Activated CD8-positive, alpha-beta T cell treated with anti-CD3 and anti-CD28 coated beads for 36 hours (primary cell): ENCODE data around the gene CADPS. TPM values are rescaled to one million over a fixed set of nuclear protein-coding genes. Genes with fewer than 3 reads are reported as not detected.

Experiments used
- ATAC-seq: fragments of 200-7000 bp; cut with Tn5 transposase; one replicate; pipeline ENCODE4 v1.10.0; 2021; ENCODE audit warnings: mild to moderate bottlenecking, moderate library complexity
- CTCF ChIA-PET: fragments of 350-600 bp; sonication (Branson Sonifier 250); formaldehyde crosslinking; loops from one replicate; lab custom pipeline; 2021; ENCODE audit warnings: antibody characterized with exemption; lab: Charles Lee
- POLR2A ChIA-PET: fragments of 350-600 bp; sonication (Branson Sonifier 250); formaldehyde crosslinking; loops from one replicate; lab custom pipeline; 2021; ENCODE audit warnings: antibody characterized with exemption; lab: Charles Lee
- DNase-seq: peaks from one replicate; pipeline ENCODE4 v3.0.0-alpha.2; 2020
- H3K27ac Mint-ChIP-seq: one replicate; pipeline ENCODE4 v1.8.0; 2021; ENCODE audit warnings: mild to moderate bottlenecking, mixed read lengths
- H3K27me3 Mint-ChIP-seq: one replicate; pipeline ENCODE4 v1.8.0; 2021; ENCODE audit warnings: mixed read lengths
- H3K36me3 Mint-ChIP-seq: one replicate; pipeline ENCODE4 v1.8.0; 2021; ENCODE audit warnings: low read depth, mixed read lengths
- H3K4me1 Mint-ChIP-seq: one replicate; pipeline ENCODE4 v1.8.0; 2021; ENCODE audit warnings: low read depth, mixed read lengths
- H3K4me3 Mint-ChIP-seq: one replicate; pipeline ENCODE4 v1.8.0; 2021; ENCODE audit warnings: mild to moderate bottlenecking, moderate library complexity, mixed read lengths
- H3K9me3 Mint-ChIP-seq: one replicate; pipeline ENCODE4 v1.8.0; 2021; ENCODE audit warnings: mixed read lengths
- CTCF ChIP-seq: fragments of 200-600 bp; IDR thresholded peaks from one replicate; pipeline ENCODE4 v1.8.0; 2022; ENCODE audit warnings: antibody characterized with exemption, mild to moderate bottlenecking
- intact Hi-C: fragments of 100-400 bp; cut with micrococcal nuclease; formaldehyde crosslinking; loops from one replicate; pipeline ENCODE4 v1.10.0; 2022
- total RNA-seq, 2 experiments: library from RNA; stranded (reverse); gene quantifications; one replicate each; pipeline ENCODE4 v1.2.3, GENCODE V29; 2021

CADPS gene
- total RNA-seq, 2 experiments from 2014 or later: not detected

GRCh38 chr3:62895901-62896300 lies 20.7 kb upstream of the CADPS start:
- intact Hi-C loops: no loop called here
- DNase-seq: no peak
- CTCF ChIA-PET: no interaction called here
- H3K36me3 Mint-ChIP-seq: no peaks in the 10 kb centered on the region
- H3K4me3 Mint-ChIP-seq: no peak overlapping the region
- H3K9me3 Mint-ChIP-seq: no peaks in the 10 kb centered on the region
- ATAC-seq: no peak
- no peak for TF ChIP-seq CTCF
- no peaks in the 10 kb centered on the region for H3K27me3 Mint-ChIP-seq
- H3K4me1 Mint-ChIP-seq: no peaks in the 10 kb centered on the region
- POLR2A ChIA-PET: no interaction called here
- no peak overlapping the region for H3K27ac Mint-ChIP-seq

- DNase-seq: no peak
- H3K4me3 Mint-ChIP-seq: no peak overlapping the region
- intact Hi-C loops: no loop called here
- no peaks in the 10 kb centered on the region for H3K36me3 Mint-ChIP-seq
- TF ChIP-seq CTCF: no peak
- ChIA-PET CTCF (no interaction called here), POLR2A (no interaction called here)
- H3K27ac Mint-ChIP-seq: no peak overlapping the region
- no peaks in the 10 kb centered on the region for H3K9me3 Mint-ChIP-seq
- no peaks in the 10 kb centered on the region for H3K27me3 Mint-ChIP-seq
- no peaks in the 10 kb centered on the region for H3K4me1 Mint-ChIP-seq
- ATAC-seq: no peak
Measured at GRCh38 chr3:62892951-62893350, 17.7 kb upstream of the CADPS start.

GRCh38 chr3:62892045-62892444 lies 16.8 kb upstream of the CADPS start:
- H3K36me3 Mint-ChIP-seq: no peaks in the 10 kb centered on the region
- H3K4me1 Mint-ChIP-seq: no peaks in the 10 kb centered on the region
- intact Hi-C loops: no loop called here
- TF ChIP-seq CTCF: no peak
- H3K4me3 Mint-ChIP-seq: no peak overlapping the region
- CTCF ChIA-PET: no interaction called here
- DNase-seq: no peak
- H3K9me3 Mint-ChIP-seq: no peaks in the 10 kb centered on the region
- no peak overlapping the region for H3K27ac Mint-ChIP-seq
- POLR2A ChIA-PET: no interaction called here
- ATAC-seq: no peak
- no peaks in the 10 kb centered on the region for H3K27me3 Mint-ChIP-seq

GRCh38 chr3:62888778-62889177 lies 13.6 kb upstream of the CADPS start:
- TF ChIP-seq CTCF: no peak
- CTCF ChIA-PET: no interaction called here
- no peak overlapping the region for H3K4me3 Mint-ChIP-seq
- DNase-seq (no peak), ATAC-seq (no peak)
- no peaks in the 10 kb centered on the region for H3K36me3 Mint-ChIP-seq
- intact Hi-C loops: no loop called here
- no peaks in the 10 kb centered on the region for H3K27me3 Mint-ChIP-seq
- no peaks in the 10 kb centered on the region for H3K4me1 Mint-ChIP-seq
- H3K27ac Mint-ChIP-seq: no peak overlapping the region
- H3K9me3 Mint-ChIP-seq: peaks cover 2% of the 10 kb centered on the region
- POLR2A ChIA-PET: no interaction called here

- ATAC-seq: no peak
- ChIA-PET CTCF (no interaction called here), POLR2A (no interaction called here)
- peaks cover 2% of the 10 kb centered on the region for H3K9me3 Mint-ChIP-seq
- H3K27ac Mint-ChIP-seq: no peak overlapping the region
- H3K36me3 Mint-ChIP-seq: no peaks in the 10 kb centered on the region
- DNase-seq: no peak
- no peaks in the 10 kb centered on the region for H3K27me3 Mint-ChIP-seq
- TF ChIP-seq CTCF: no peak
- H3K4me1 Mint-ChIP-seq: no peaks in the 10 kb centered on the region
- H3K4me3 Mint-ChIP-seq: no peak overlapping the region
- intact Hi-C loops: no loop called here
Measured at GRCh38 chr3:62888180-62888579, 13.0 kb upstream of the CADPS start.
